ENCODE measurements around the gene SYNPO2. TPM values are rescaled to one million over a fixed set of nuclear protein-coding genes. Genes with fewer than 3 reads are reported as not detected.

Gene SYNPO2
- total RNA-seq, 4 donors from 2014 or later, result 144 to 400 (median 228) TPM

DNA sequence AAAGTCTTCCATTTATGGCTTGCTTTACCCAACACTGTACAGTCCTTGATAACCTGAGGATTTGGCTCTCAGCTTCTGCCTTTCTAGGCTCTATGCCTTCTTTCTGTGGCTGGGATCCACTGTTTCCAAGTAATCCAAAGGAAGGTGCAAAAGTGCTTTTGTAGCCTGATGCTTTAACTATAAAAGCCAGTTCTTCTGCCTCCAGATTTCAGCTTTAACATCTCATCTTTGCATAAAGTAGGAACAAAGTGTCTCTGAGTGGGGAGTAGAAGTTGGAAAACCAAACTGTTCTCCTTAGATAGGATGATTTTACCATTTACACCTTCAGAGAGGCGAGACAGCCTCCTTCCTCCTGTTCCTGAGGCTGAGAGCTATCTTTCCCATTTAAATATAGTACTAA, 41.7 kb upstream of the SYNPO2 start:
- H3K27me3 ChIP-seq, result no peaks in the 10 kb centered on the region
- H3K36me3 ChIP-seq, result no peaks in the 10 kb centered on the region
- no peaks in the 10 kb centered on the region for H3K9me3 ChIP-seq
- TF ChIP-seq, protein P1, sequence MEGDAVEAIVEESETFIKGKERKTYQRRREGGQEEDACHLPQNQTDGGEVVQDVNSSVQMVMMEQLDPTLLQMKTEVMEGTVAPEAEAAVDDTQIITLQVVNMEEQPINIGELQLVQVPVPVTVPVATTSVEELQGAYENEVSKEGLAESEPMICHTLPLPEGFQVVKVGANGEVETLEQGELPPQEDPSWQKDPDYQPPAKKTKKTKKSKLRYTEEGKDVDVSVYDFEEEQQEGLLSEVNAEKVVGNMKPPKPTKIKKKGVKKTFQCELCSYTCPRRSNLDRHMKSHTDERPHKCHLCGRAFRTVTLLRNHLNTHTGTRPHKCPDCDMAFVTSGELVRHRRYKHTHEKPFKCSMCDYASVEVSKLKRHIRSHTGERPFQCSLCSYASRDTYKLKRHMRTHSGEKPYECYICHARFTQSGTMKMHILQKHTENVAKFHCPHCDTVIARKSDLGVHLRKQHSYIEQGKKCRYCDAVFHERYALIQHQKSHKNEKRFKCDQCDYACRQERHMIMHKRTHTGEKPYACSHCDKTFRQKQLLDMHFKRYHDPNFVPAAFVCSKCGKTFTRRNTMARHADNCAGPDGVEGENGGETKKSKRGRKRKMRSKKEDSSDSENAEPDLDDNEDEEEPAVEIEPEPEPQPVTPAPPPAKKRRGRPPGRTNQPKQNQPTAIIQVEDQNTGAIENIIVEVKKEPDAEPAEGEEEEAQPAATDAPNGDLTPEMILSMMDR (IDR thresholded peaks at IDR 0.05), result no peak
- TF ChIP-seq POLR2A (IDR thresholded peaks at IDR 0.05), result no peak
- intact Hi-C loops (cut with DNase I; ENCODE audit: low total_unique reads), result no loop called here
- H3K4me3 ChIP-seq, result no peak overlapping the region
- H3K27ac ChIP-seq, result no peak overlapping the region
- no peaks in the 10 kb centered on the region for H3K4me1 ChIP-seq
- DNase-seq, result no peak

DNA sequence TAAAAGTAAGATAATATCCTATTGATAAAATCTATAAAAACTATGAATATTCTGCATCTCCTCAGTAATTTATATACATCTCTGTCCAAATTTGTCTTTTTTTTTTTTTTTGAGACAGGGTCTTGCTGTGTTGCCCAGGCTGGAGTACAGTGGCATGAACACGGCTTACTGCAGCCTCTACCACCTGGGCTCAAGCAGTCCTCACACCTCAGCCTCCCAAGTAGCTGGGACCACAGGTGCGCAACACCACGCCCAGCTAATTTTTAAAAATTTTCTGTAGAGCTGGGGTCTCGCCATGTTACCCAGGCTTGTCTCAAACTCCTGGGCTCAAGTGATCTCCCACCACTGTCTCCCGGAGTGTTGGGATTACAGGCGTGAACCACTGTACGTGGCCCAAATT, 40.4 kb upstream of the SYNPO2 start:
- TF ChIP-seq POLR2A (IDR thresholded peaks at IDR 0.05), result no peak
- Histone ChIP-seq H3K27me3 (no peaks in the 10 kb centered on the region), H3K9me3 (no peaks in the 10 kb centered on the region), H3K36me3 (no peaks in the 10 kb centered on the region), H3K27ac (no peak overlapping the region), H3K4me1 (no peaks in the 10 kb centered on the region), H3K4me3 (no peak overlapping the region)
- intact Hi-C loops (cut with DNase I; ENCODE audit: low total_unique reads), result no loop called here
- DNase-seq, result no peak

DNA sequence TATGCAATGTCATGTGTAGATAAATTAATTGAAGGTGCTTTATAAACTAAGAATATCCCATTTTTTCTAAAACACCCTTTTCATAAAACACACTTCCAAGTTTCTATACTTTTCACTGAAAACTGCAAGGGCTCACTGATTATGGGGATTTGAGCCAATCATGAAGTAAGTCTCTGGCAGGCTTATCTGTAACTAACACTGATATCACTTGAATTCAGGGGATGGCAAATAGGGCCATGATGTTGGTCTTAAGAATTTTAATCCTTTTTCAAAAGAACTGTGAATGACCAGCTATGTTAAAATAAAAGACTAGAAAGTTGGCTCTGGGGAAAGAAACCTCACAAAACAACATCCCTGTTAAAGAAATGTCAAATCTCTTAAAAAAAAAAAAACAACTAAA, 39.8 kb upstream of the SYNPO2 start:
- Histone ChIP-seq H3K27me3 (no peaks in the 10 kb centered on the region), H3K4me1 (no peaks in the 10 kb centered on the region), H3K27ac (no peak overlapping the region), H3K9me3 (no peaks in the 10 kb centered on the region), H3K4me3 (no peak overlapping the region), H3K36me3 (no peaks in the 10 kb centered on the region)
- DNase-seq, result no peak
- no peak for TF ChIP-seq POLR2A (IDR thresholded peaks at IDR 0.05)
- TF ChIP-seq, protein P1 (IDR thresholded peaks at IDR 0.05), result no peak
- intact Hi-C loops (cut with DNase I; ENCODE audit: low total_unique reads), result no loop called here

DNA sequence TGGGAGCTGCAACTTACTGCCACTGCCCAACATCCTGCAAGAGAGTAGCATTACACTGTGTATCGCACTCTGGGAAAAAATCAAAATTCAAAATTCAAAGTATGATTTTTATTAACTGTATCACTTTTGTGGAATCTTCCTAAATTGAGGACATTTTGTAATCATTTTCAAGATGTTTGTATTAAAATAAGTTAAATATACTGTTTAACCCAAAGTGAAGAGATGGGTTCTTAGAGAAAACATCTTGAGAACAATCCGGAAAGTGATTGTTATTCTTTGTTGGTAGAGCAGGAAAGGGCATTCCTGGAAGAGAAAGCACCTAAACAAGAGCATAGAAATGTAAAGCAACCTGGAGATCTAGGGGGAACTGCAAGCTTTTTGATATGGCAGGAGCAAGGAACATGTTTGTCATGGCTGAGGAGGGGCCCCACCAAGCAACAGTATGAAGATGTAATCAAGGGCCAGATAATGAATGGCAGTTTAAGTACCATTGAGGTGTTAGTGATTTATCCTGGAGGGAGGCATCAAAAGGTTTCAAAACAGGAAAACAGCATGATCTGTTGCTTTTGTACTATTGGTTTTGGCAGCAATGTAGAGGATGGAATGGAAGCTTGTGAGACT, 38.7 kb upstream of the SYNPO2 start:
- H3K27me3 ChIP-seq, result no peaks in the 10 kb centered on the region
- H3K9me3 ChIP-seq, result no peaks in the 10 kb centered on the region
- no peak for DNase-seq
- TF ChIP-seq, protein P1 (IDR thresholded peaks at IDR 0.05), result no peak
- TF ChIP-seq POLR2A (IDR thresholded peaks at IDR 0.05), result no peak
- no peaks in the 10 kb centered on the region for H3K36me3 ChIP-seq
- intact Hi-C loops (cut with DNase I; ENCODE audit: low total_unique reads), result no loop called here
- H3K4me3 ChIP-seq, result peak overlapping the region; percentile 31 to 42
- H3K27ac ChIP-seq, result peak overlapping the region; percentile 42 to 59
- no peaks in the 10 kb centered on the region for H3K4me1 ChIP-seq

DNA sequence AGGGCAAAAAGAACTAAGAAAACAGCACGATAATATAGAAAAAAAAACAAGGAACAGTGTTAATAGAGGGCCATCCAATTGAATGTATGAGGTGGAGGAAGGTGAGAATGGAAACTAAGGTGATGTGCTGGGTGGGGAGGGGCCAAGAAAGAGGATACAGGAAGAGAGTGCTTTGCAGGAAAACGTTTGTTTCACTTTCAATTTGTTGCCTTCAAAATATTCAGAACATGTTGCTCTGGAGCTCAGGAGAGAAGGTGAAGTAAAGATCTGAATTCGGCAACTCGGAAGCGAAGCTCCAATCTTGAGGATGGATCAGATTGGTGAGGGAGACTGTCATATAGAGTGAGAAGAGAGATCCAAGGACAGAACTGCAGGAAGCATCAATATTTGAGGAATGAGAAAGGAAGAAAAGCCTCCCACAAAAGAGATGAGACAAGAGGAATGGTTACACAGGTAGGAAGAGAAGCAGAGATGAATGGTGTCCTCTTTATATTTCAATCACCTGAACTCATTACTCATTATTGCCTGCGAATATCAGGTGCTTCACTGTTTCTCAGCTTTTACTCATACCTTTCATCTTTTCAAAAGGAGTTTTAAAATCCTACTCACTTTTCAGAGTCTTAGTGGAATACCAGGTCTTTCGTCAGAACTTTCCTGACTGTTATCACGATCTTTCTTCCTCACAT, 38.0 kb upstream of the SYNPO2 start:
- H3K4me3 ChIP-seq, result peak overlapping the region; percentile 31 to 42
- no peak for DNase-seq
- H3K27ac ChIP-seq, result peak overlapping the region; percentile 42 to 59
- no peaks in the 10 kb centered on the region for H3K9me3 ChIP-seq
- H3K27me3 ChIP-seq, result no peaks in the 10 kb centered on the region
- H3K36me3 ChIP-seq, result no peaks in the 10 kb centered on the region
- TF ChIP-seq, protein P1 (IDR thresholded peaks at IDR 0.05), result no peak
- TF ChIP-seq POLR2A (IDR thresholded peaks at IDR 0.05), result no peak
- intact Hi-C loops (cut with DNase I; ENCODE audit: low total_unique reads), result no loop called here
- H3K4me1 ChIP-seq, result no peaks in the 10 kb centered on the region
